HUDEP-2 (cell line): ENCODE results near the gene KCTD1.

Experiments
- DNase-seq, 76 experiments: peaks; one replicate each; lab custom pipeline; 2025; ENCODE audit not compliant: unreplicated experiment in 76 of 76; lab: John Stamatoyannopoulos, UW

KCTD1 gene

DNA sequence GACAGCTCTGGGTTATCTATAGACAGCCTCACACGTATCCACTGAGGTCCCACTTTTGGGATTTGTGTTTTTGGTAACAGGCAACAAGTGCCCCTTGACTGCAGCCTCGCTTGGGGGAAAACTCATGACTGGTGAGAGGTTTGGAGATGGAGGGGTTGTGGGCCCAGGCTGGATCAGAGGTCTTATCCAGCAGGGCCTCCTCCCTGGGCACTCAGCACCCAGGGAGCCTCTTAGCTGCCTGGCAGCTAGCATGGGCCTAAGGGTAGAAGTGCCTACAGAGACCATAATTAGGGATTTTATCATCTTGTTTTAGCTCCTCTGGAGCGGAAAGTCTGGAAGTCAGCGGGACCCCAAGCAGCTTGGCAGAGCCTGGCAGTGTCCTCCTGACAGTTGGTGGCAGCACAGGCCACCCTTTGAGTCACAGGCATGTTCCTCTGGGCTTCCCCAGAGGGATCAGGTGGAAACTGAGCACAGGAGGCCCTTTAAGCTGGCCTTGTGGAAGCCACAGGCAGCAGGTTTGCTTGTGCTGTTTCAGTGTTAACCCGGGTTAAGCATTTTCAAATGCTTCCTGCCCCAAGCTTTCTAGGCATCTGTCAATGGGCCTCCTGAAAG is 143.1 kb downstream of the KCTD1 start:
- peak in 10 of 76 experiments; percentile 1 to 36 (median 10) for DNase-seq
